Calu3 (cell line): ENCODE measurements around the gene LGR4. TPM values are rescaled to one million over a fixed set of nuclear protein-coding genes. Genes with fewer than 3 reads are reported as not detected.

Experiments
- BruUV-seq: library from RNA; stranded (reverse); fragments of 400-500 nt; replicated peaks from 2 replicates; lab custom pipeline; 2021; lab: Mats Ljungman, UMichigan
- CTCF ChIA-PET: fragments of 300-600 bp; sonication (Branson Sonifier 250); formaldehyde crosslinking; loops from one replicate; lab custom pipeline; 2022; ENCODE audit warnings: antibody characterized with exemption; lab: Charles Lee
- DNase-seq: peaks from one replicate; pipeline ENCODE4 v3.0.0; 2022
- H3K27ac Mint-ChIP-seq: one replicate; pipeline ENCODE4 v1.8.0; 2022; ENCODE audit warnings: mixed read lengths; ENCODE audit not compliant: unreplicated experiment
- H3K27me3 Mint-ChIP-seq: one replicate; pipeline ENCODE4 v1.8.0; 2022; ENCODE audit warnings: mixed read lengths; ENCODE audit not compliant: unreplicated experiment
- H3K36me3 Mint-ChIP-seq: one replicate; pipeline ENCODE4 v1.8.0; 2022; ENCODE audit warnings: mild to moderate bottlenecking, moderate library complexity, mixed read lengths; ENCODE audit not compliant: insufficient read depth, unreplicated experiment
- H3K4me1 Mint-ChIP-seq: one replicate; pipeline ENCODE4 v1.8.0; 2022; ENCODE audit warnings: mild to moderate bottlenecking, low read depth, mixed read lengths; ENCODE audit not compliant: unreplicated experiment
- H3K4me3 Mint-ChIP-seq: one replicate; pipeline ENCODE4 v1.8.0; 2022; ENCODE audit warnings: mild to moderate bottlenecking, low read depth, moderate library complexity, mixed read lengths; ENCODE audit not compliant: unreplicated experiment
- H3K9me3 Mint-ChIP-seq: one replicate; pipeline ENCODE4 v1.8.0; 2022; ENCODE audit warnings: low read depth, mixed read lengths; ENCODE audit not compliant: unreplicated experiment
- intact Hi-C: fragments of 100-400 bp; cut with micrococcal nuclease; formaldehyde crosslinking; loops from one replicate; pipeline ENCODE4 v1.10.0; 2022; ENCODE audit not compliant: unreplicated experiment
- total RNA-seq: library from RNA; stranded (reverse); gene quantifications from 2 replicates; pipeline ENCODE4 v1.2.3, GENCODE V29; 2022
- TF ChIP-seq, protein P1 (sequence below): fragments of 200-600 bp; IDR thresholded peaks from one replicate; pipeline ENCODE4 v1.8.0; 2022; ENCODE audit warnings: antibody characterized with exemption; ENCODE audit not compliant: unreplicated experiment

Gene LGR4
- total RNA-seq, 1 experiment from 2014 or later = 50.0 TPM

DNA sequence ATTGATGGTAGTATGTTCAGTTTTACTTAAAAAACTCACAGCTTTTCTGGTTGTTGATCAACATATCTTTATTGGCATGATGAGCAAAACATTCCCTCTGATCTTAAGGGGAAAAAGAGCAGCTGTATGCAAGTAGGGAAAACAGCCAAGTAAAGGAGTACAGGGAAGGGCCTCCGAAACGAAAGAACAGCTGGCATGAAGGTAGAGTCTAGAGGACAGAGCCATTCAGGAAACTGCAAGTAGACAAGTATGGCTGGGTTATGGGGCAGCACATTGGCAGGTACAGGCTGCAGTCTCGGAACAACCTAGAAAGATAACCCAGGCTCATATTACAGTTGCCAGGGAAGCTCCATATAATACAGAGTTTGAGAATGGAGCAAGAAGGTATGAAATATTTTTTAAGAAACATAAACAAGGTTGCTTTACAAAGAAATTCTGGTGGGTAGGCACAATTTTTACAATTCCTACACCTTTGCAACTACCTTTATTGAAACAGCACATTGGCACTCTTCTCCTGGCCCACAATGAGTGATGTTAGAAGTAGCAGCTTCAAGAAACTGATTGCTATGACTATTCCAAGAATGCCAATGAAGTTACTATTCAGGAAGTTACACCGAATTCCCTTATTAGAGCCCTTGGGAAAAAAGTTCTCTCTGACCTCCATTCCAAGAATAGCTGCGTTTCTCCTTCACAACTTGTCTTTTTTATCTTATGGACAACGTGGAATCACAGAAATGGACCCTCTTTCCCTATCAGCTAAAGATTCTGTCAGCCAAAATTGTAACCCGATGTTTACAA lies 45.2 kb downstream of the LGR4 start:
- Mint-ChIP-seq H3K27me3 (no peaks in the 10 kb centered on the region), H3K4me1 (peaks cover 28% of the 10 kb centered on the region), H3K27ac (no peak overlapping the region), H3K4me3 (no peak overlapping the region), H3K9me3 (no peaks in the 10 kb centered on the region), H3K36me3 (no peaks in the 10 kb centered on the region)
- TF ChIP-seq, protein P1, sequence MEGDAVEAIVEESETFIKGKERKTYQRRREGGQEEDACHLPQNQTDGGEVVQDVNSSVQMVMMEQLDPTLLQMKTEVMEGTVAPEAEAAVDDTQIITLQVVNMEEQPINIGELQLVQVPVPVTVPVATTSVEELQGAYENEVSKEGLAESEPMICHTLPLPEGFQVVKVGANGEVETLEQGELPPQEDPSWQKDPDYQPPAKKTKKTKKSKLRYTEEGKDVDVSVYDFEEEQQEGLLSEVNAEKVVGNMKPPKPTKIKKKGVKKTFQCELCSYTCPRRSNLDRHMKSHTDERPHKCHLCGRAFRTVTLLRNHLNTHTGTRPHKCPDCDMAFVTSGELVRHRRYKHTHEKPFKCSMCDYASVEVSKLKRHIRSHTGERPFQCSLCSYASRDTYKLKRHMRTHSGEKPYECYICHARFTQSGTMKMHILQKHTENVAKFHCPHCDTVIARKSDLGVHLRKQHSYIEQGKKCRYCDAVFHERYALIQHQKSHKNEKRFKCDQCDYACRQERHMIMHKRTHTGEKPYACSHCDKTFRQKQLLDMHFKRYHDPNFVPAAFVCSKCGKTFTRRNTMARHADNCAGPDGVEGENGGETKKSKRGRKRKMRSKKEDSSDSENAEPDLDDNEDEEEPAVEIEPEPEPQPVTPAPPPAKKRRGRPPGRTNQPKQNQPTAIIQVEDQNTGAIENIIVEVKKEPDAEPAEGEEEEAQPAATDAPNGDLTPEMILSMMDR = no peak
- CTCF ChIA-PET = interaction anchor here (1.1 kb wide), 1 partner anchor 58 kb away, joined by 3 read pairs; no protein-coding TSS in a partner anchor
- no peak for DNase-seq
- BruUV-seq = no TSS peak
- intact Hi-C loops = no loop called here

DNA sequence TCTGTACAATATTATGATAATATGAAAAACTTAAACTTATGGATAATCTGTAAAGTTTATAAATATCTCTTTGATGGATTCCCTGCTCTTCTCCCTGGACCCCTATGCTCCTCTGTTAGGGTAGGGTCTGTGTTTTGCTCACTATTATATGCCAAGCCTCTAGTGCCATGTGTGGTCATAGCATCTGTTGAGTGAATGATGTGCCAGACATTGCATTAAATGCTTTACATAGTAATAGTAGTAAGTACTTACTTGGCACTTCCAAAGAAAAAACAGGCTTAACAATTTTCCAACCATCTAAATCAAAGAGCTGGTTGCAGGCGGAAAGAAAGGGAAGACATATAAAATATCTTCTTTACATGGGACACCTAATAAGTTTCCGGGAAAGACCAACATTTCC lies 46.8 kb downstream of the LGR4 start:
- no peak overlapping the region for H3K27ac Mint-ChIP-seq
- no TSS peak for BruUV-seq
- H3K36me3 Mint-ChIP-seq = no peaks in the 10 kb centered on the region
- intact Hi-C loops = no loop called here
- H3K9me3 Mint-ChIP-seq = no peaks in the 10 kb centered on the region
- no peaks in the 10 kb centered on the region for H3K27me3 Mint-ChIP-seq
- CTCF ChIA-PET = no interaction called here
- H3K4me3 Mint-ChIP-seq = no peak overlapping the region
- no peak for DNase-seq
- H3K4me1 Mint-ChIP-seq = peaks cover 30% of the 10 kb centered on the region
- TF ChIP-seq, protein P1 = no peak

DNA sequence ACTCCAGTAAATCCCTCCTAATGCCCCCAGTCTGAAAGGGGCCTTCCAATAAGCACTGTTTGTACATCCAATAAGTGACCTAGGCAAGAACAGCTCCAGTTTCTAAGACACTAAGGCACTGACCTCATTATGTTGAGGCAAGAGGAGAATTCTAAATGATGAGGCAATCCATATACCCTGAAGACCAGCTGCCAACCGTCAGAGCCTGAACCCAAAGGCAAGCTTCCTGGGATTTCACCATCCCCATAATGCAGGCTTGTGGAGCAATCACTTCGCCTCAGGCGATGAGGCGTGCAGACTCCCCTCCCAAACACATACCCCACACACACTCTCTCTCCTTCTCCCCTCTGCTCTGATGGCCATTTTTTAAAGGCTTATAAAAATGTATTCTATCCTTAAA lies 49.5 kb downstream of the LGR4 start:
- Mint-ChIP-seq H3K4me3 (no peak overlapping the region), H3K27me3 (no peaks in the 10 kb centered on the region), H3K27ac (no peak overlapping the region), H3K36me3 (no peaks in the 10 kb centered on the region), H3K4me1 (peaks cover 30% of the 10 kb centered on the region), H3K9me3 (no peaks in the 10 kb centered on the region)
- no TSS peak for BruUV-seq
- TF ChIP-seq, protein P1 = no peak
- CTCF ChIA-PET = no interaction called here
- DNase-seq = no peak
- intact Hi-C loops = loop anchor here (5.0 kb wide), 1 partner anchor 34 kb away; no protein-coding TSS in a partner anchor

DNA sequence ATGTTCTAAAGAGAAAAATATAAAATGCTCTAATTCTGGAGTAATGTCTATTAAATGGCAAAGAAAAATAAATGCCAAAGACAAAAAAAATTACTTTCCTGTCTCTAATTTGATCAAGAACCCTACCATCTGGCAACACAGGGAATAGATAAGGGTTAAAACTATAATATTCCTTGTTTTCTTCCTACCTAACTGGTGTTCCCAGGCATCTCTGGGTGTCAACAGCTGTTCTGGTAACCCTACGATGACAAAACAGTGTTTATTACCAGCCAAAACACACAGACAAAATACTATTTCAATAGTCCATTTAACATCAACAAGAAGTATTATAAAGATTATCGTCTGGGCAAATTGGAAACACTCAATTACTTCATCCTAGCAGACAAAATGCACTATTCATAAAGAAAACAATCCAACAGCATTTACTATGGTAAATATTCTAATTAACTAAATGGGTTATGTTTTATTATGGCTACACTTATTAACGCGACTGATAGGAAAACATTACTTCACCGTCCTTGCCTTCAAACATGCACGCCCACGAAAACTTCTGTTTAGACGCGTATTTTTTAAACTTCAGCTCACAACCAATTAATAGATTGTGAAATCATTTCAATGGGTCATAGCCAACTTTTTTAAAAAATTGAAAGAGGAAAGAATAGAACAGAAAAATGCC lies 50.6 kb downstream of the LGR4 start:
- Mint-ChIP-seq H3K4me3 (no peak overlapping the region), H3K36me3 (no peaks in the 10 kb centered on the region), H3K4me1 (peaks cover 28% of the 10 kb centered on the region), H3K27ac (no peak overlapping the region), H3K27me3 (no peaks in the 10 kb centered on the region), H3K9me3 (no peaks in the 10 kb centered on the region)
- BruUV-seq = no TSS peak
- CTCF ChIA-PET = no interaction called here
- intact Hi-C loops = loop anchor here (5.0 kb wide), 1 partner anchor 35 kb away; no protein-coding TSS in a partner anchor
- TF ChIP-seq, protein P1 = no peak
- DNase-seq = no peak
